Inferior parietal cortex (tissue), 1 donor: ENCODE data around the gene HORMAD2.
"Not testable (repeated sequence)": the region's sequence is repeated elsewhere in the genome, so short reads cannot be mapped to it uniquely, and the experiment has no call there.

Experiments used
- DNase-seq: peaks from one replicate; pipeline ENCODE4 v3.0.0-alpha.2; 2016; ENCODE audit errors: extremely low spot score

HORMAD2 gene

DNA sequence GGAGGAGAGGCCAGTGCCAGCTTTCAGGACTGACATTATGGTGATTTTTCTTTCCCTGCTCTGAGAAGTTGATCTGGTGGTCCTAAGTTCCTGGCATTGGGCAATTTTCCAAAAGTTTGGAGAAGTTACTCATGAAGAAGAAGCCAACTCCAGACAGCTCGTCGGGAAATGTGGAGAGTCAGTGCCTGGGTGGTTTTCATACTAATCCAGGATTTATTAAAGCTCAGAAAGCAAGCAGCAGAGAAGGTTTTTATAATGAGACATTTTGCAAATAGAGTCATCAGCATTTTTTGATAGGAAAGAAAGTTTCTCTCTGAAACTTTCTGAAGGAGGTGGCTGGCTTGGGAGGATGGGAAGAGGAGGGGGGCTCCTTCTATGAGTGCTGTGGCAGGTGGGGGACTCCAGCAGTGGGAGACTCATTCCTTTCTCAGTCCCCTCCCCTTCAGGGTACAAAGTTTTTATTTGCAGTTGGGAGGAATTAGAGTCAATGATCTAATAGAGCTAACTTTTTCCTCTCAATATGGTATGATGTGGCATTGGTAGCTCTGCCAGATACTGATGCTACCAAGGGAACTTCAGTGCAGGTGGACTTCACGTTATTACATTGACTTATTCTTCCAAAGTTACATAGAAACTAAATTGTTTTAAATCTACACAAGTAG, 110.9 kb downstream of the HORMAD2 start:
- DNase-seq, result no peak

DNA sequence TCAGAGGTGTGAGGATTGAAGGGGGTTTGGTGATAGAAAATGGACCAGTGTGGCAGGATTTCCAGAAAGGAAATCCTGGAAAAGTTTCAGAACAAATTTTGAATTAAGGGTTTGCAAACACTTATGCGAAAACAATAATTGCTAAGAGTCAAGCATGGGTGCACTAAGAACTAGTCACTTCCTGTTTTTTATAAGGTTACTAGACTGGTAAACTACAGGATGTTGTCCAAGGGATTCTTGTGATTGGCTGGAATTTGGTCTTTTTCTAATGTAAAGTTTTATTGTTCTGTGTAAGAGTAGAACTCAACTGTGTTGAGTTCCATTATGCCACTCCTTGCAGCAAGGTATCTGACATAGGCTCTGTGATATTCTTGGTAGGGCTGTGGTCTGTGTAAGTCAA, 112.2 kb downstream of the HORMAD2 start:
- no peak for DNase-seq

DNA sequence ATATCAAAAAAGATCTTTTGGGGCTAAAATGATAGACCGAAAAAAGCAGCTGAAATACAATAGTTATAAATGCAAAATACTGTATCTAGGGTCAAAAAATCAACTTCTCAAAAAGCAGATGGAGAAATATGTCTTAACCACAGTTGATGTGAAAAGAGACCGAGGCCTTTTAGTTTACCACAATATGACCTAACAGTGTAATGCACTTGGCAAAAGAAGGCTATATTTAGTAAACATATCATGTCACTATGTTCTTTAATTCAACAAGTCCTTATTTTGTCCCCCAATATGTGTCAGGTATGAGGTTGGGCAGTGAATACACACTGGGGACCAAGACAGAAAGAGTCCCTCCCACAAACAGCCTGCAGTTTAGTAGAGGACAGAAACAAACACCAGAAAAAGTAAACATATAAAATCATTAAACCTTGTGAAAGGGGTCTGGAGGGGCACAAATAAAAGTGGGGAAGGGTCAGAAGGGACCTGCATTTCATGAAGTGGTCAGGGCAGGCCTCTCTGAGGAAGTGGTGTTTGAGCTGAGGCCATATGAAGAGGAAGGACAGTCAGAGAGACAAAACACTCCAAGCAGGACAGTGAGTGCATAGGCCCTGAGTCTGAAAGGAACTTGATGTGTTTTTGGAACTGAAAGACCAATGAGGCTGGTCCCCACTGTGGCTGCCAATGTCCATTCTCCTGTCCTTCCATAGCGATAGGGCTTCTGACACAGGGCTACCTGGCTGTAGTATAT, 112.9 kb downstream of the HORMAD2 start:
- DNase-seq, result no peak

DNA sequence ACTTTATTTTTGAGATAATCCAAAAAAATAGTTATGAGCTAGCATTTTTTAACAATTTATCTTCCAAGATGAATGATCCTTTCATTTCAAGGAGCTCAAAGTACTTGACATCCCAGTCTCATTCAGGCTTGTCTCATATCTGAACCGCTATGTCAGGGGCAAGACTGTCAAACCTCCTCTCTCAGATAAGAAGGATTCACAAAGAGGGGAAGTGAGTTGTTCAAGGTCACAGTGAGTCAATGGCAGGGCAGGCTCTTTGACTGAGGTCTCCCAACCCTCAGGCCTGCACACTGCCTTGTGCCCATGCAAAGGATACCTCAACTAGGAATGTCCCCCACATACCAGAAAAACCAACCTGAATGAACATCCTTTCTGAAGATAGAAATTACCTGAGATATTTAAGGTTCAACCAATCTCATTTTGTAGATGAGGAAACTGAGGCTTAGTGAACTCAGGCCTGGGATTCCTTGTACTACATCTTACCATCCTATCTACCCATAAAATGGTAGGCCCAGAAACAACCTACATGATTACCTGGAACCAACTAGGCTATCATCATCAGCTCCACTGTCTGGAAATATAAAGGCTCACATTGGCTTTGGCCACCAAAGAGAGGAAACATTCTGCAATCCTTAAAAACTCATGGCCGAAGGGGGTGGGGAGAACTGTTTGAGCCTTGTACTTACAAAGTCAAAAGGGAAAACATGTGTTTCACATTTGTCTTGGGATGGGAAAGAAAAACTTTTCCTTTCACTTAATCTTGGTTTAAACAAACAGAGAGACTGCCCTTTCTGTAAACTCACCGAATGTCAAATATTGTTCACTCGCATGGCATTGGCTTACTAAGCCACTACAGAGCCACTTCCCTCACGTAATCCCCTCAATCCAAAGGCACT, 115.2 kb downstream of the HORMAD2 start:
- no peak for DNase-seq

DNA sequence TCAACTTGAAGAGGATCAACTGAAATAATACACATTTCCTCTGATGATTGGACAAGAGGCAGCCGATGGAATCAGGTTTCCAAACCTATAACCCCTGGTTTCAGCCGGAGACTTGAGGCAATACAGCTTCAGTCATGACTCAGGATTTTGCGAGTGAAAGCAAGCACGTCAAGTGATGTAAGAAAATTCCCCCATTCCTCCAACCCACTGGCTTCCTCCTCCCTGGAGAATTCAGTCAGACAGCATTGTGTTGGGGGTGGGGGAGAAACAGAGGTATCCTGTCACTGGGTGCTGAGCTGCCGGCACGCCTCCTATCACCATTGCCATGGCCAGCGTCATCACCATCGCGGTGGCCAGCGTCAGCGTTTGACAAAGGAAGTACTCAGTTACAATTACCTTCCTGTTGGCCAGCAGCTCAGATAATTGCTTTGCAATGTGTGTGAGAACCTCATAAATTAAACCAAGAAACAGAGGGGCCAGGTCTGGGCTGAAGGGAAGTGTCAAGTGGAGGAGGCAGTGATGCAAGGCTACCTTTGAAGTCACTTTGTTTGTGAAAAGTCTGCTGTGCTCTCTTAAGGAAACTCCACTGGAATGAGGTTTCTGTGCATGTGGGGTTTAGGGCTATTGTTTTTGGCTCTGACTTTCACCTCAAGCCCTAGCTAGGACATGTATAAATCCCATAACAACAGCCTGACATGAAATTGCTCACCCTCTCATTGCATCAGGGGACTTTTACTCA, 116.0 kb downstream of the HORMAD2 start:
- no peak for DNase-seq

DNA sequence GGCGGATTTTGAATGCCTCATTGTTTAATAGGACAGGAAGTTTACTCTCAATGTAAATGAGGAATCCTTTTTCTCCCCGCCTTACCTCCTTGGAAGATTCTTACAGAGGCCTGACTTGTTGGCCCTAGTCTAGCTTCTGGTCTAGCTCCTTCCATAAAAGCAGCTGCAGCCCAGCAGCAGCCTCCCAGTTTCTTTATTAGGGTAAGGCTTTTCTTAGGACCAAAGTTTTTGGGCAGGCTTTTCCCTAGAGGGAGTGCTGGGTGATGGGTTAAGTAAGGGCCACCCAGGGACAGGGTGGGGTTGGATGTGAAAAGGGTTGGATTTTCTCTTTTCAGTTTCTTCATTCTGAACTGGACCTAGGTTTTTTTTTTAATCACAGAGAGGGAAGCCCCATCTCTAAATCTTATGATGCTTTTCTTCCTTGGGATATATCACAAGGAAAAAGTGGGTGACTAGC, 116.6 kb downstream of the HORMAD2 start:
- no peak for DNase-seq

DNA sequence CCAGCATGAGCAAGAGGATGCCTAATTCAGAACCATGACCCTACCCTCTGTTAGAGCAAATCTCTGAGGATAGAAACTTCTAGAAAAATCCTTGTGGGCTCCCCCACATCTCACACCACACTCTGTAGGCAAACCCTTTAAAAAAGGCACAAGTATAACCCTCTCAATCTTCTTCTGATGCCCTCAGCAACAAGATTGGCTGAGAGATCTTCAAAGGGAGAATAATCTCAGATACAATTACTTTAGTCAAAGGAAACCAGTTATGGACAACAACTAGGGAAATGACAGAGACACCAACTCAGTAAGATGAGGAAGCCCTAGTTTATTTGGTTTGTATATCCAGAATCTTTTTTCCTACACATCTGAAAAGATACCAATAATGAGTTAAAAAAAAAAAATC, 117.1 kb downstream of the HORMAD2 start:
- DNase-seq, result no peak

DNA sequence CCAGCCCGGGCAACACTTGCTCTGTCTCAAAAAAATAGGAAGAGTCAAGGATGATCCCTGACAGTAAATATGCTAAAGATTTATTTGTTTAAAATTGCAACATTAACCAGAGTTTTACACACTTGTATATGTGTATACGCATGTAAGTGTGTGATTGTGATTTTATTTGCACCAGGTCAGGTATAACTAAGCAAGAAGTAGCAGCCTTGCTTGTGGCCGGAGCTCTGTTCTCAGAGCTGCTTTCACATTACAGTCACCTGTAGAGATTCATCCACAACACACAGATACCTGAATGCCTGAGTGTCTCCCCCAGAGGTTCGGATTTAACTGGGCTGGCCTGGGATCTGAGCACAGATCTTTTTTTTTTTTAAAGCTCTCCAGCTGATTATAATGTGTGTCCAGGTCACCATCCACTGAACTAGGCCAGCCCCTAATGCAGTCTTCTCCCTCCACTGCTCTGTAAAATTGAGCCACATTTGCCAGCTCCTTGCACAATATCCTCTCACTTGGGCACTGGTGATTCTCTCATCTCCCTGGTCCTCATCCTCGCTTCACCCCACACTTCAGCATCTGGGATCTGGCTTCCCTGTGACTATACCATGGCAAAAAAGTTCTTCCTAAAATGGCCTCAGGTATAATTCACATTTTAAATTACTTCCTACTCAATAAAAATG, 118.0 kb downstream of the HORMAD2 start:
- no peak for DNase-seq

DNA sequence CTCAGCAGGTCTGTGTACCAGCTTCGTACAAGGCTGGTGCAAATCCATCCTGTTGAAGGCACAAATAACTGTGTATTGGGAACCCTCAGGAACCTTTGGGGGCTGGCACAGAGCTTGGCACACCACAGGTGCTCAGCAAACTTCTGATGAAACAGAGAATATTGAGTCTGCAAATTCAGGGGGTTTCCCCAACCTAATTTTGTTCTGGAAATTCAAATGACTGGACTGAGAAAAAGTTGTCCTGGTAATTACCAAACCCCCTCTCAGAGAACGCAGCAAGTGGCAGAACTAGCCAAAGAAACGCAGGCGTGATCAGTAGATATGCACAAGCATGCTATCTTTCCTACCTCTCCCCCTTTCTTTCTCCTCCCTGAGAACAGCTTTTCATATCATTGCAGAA, 118.7 kb downstream of the HORMAD2 start:
- no peak for DNase-seq

DNA sequence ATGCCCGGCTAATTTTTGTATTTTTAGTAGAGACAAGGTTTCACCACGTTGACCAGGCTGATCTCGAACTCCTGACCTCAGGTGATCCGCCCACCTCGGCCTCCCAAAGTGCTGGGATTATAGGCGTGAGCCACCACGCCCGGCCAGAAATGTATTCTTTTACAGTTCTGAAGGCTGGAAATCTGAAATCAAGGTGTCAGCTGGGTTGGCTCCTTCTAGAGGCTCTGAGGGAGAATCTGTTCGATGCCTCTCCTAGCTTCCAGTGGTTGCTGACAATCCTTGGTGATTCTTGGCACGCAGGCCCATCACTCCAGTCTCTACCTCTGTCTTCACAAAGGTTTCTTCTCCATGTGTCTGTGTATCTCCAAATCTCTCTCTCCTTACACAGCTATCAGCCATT, 120.6 kb downstream of the HORMAD2 start:
- DNase-seq, result not testable (repeated sequence)

DNA sequence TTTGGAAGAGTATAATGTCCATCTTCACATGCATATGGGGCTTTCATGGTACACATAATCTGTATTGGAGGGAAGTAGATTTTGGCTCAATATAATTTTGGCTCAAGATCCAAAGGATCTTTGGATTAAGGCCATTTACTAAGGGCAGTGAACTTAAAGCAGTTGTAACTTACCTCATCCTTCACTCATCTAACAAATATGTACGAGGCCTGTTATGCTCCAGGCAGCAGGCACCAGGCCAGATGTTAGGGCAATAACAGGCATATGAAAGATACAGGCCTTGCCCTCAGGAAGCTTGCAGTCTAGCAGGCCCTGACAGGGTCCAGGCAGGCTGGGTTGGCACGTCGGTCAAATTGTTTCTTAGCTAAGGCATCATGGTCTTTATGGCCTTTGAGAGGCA, 121.7 kb downstream of the HORMAD2 start:
- no peak for DNase-seq

DNA sequence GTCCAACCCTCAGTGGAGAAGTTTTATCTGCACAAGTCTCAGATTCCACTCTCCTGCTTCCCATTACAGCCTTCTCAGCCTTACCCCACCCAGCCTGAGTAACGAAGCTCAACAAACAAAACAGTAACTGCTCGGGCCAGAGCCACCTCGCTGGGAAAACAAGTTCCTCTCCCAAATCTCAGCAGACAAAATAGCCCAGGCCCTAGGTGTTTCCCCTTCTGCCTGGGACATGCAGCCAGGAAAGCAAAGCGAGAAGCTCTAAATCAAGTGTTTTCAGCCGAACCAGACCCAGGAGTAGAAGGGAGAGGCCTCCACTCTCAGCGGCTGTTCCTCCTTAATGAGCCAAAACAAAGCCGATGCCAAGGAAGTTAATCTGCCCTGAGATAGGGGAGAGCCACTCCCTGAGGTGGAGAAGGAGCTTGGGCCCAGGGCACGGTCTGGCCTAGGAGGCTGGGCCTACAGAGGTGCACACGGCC, 122.3 kb downstream of the HORMAD2 start:
- no peak for DNase-seq

DNA sequence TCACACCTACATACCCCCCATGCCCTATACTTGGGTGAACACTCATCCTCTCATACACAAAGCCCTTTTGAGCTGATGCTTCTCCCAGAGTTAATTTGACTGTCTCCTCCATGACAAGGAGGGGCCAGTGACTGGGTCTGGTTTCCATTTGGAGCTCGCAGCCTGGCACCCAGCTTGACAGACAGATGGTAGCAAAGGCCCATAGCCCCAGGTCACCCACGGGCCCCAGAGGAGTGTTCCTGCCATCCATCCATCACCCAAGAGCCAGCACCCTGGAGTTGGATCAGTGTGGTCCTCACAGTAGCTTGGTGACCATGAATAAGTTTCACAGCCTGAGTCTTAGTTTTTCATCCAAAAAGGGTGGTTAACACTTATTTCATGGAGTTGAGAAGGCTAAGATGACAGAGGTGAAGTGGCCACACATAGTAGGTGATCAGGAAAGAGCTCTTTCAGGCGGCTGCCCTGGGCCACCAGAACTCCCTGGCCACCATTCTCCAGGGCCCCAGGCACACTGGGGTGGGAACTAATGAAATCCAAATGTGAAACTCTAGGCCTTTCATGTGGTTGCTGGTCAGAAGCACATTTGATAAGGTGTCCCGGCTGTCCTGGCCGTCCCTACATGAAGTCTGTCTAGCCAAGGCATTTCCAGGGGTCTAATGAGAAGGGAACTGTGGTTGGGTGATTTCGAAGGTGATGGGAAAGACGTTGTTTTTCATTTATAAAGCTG, 123.9 kb downstream of the HORMAD2 start:
- no peak for DNase-seq

DNA sequence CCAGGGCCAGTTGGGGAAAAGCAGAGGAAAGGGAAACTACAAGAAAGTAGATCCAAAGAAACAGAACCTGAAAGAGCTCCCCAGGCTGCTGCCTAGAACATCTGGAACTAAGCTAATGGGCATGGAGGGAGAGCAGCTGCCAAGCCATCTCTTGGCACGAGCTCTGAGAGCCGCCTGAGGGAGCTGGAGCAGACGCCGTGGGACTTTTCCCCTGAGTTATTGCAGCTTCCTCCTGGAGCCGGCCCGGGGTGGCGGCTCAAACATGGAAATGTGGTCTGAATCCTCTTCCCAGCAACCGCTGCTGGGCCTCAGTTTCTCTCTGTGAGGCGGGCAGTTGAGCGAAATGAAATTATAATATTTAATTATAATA, 124.5 kb downstream of the HORMAD2 start:
- DNase-seq, result no peak

DNA sequence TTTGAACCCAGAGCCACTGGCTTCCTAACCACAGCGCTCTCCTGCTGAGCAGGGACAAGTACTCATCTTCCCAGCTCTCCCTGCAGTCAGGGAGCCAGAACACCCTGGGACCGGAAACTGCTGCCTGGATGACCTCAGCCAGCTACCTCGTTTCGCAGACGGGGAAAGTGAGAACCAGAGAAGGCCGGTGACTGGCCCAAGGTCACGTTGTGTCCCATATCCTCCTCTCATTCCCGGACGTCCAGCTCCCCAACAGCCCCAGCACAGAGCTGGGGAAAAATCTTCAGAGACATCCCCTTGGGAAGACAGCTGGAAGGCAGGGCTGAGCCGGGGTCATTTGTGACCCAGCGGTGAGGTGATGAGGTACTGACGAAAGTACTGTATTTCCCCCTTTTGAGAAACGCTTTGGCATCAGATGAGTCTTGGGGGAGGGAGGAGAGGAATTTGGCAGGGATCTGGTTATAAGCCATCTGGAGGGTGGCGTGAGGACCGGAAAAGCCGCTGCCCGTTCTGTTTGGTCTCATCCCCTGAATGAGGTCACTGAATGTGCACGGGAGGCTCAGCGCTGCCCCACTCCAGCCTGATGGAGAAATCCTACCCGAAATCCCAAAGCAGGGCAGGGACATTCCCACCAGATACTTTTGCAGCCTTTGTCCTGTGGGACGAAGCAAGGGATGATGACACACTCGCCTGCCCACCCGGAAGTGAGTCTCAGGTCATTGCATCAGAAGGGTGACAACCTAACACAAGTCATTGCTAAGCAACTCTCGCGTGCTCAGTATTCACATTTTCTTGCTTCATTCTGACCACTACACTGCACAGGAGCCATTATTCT, 125.2 kb downstream of the HORMAD2 start:
- no peak for DNase-seq

DNA sequence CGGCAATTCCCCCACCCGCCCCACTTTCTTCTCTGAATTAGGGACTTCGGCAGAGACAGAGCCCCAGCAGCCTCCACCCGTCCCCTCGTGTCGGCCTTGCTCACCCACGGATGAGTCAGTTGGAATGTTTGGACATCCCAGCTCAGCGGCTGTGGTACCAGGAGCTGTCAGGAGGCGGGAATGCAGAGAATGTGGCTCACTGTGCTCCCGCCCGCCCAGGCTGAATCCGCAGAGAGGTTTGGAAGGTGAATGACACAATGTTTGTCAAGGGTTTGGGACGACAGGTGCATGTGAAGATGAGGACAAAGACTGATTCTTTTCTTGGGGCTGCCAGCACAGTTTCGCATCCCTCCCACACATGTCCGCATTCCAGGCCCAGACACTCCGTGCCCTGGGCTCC, 126.7 kb downstream of the HORMAD2 start:
- no peak for DNase-seq

DNA sequence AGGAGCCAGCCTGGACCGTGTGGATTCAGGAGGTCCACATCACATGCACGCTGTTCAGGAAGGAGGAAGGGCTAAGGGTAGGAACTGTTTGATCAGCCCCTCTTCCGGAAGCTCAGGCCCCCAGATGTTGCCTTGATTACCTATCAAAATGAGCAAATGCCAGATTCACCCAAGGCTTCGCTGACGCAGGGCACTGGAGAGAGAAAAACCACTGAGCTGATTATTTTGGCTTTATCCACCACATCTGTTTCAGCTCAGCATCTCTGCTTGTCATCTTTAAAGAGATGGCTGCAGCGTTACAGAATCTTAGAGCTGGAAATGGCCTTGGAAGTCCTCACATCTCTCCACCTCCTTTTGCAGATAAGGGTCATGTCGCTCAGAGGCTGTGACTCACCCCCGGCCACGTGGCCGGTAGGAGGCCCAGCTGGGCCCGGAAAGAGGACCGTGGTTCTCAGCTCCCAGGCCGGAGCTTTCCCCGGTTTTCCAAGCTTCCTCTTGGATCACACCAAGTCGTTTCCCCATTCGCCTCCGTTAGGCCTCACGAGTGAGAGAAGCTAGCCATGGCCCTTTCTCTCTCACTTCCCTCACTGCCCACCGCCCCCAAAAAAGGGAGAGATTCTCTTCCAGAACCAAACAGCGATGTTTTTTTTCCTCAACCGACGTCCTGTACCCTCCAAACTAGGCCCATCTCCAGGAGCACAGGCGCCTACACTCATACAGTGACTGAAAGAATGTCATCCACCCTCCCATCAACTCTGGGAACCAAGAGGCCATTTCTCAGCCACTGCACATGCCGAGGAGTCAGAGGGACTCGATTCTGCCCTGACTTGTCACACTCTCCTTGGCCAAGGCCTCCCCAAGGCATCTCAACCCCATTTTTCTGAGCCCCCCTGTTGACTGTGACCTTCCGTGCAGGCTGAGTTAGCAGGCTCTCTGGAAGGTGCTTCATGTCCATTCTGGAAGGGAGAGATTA, 128.7 kb downstream of the HORMAD2 start:
- no peak for DNase-seq

DNA sequence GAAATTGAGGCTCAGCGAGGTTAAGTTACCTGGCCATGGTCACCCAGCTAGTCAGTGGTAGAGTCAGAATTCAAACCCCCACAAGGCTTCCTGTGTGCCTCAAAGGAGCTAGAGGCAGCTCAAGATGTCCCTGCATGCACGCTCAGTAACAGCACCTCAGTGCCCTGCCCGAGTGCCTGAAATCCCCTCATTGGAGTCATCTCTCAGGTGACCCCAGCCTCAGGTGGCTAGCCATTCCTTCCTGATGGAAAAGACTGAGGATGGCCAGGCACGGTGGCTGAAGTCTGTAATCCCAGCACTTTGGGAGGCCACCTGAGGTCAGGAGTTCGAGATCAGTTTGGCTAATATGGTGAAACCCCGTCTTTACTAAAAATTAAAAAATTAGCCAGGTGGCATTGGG, 129.4 kb downstream of the HORMAD2 start:
- no peak for DNase-seq
